Liver (tissue), 9 donors: ENCODE measurements around the gene ARHGEF7. TPM values are rescaled to one million over a fixed set of nuclear protein-coding genes. Genes with fewer than 3 reads are reported as not detected.
A peak's percentile ranks its signal among the peaks of the same experiment; 100 is the strongest.

Source experiments
- DNase-seq: peaks from one replicate; pipeline ENCODE4 v3.0.0-alpha.2; 2017; ENCODE audit warnings: low spot score
- H3K27ac ChIP-seq, 2 donors: one replicate each; pipeline ENCODE4 v1.7.0; 2013; ENCODE audit warnings: inconsistent platforms in 2 of 2, low read length in 2 of 2, control low read depth in 1 of 2, low read depth in 1 of 2, mild to moderate bottlenecking in 1 of 2
- H3K27me3 ChIP-seq, 4 donors: one replicate each; pipeline versions ENCODE4 v1.6.1 to v1.7.0; 2013; ENCODE audit warnings: low read length in 3 of 4, inconsistent platforms in 1 of 4, mild to moderate bottlenecking in 1 of 4, moderate library complexity in 1 of 4; ENCODE audit not compliant: control insufficient read depth in 4 of 4, insufficient read depth in 4 of 4
- H3K36me3 ChIP-seq, 4 donors: one replicate each; pipeline versions ENCODE4 v1.6.1 to v1.7.0; 2013; ENCODE audit warnings: low read length in 3 of 4, mild to moderate bottlenecking in 3 of 4, low read depth in 1 of 4, moderate library complexity in 1 of 4; ENCODE audit not compliant: control insufficient read depth in 4 of 4, insufficient read depth in 3 of 4
- H3K4me1 ChIP-seq, 4 donors: one replicate each; pipeline versions ENCODE4 v1.6.1 to v1.7.0; 2013; ENCODE audit warnings: low read length in 3 of 4, mild to moderate bottlenecking in 3 of 4, moderate library complexity in 1 of 4; ENCODE audit not compliant: control insufficient read depth in 4 of 4, insufficient read depth in 4 of 4
- H3K4me3 ChIP-seq, 3 donors: one replicate each; pipeline versions ENCODE4 v1.6.1 to v1.7.0; 2013; ENCODE audit warnings: low read length in 3 of 3, control low read depth in 1 of 3, low read depth in 1 of 3, mild to moderate bottlenecking in 1 of 3
- H3K9ac ChIP-seq, 2 donors: one replicate each; pipeline ENCODE4 v1.7.0; 2013; ENCODE audit warnings: low read length in 2 of 2, mild to moderate bottlenecking in 2 of 2, moderate library complexity in 2 of 2, control low read depth in 1 of 2, low read depth in 1 of 2
- H3K9me3 ChIP-seq, 4 donors: one replicate each; pipeline versions ENCODE4 v1.6.1 to v1.7.0; 2013; ENCODE audit warnings: low read length in 3 of 4; ENCODE audit not compliant: control insufficient read depth in 4 of 4
- ATF3 ChIP-seq: IDR thresholded peaks from 2 replicates; pipeline ENCODE4 v1.6.1; 2016; ENCODE audit warnings: antibody characterized with exemption
- CTCF ChIP-seq: fragments of 150-350 bp; IDR thresholded peaks from 2 replicates; pipeline ENCODE4 v1.5.1; 2017; ENCODE audit warnings: improper control_type of control experiment, low read depth, low read length; ENCODE audit not compliant: missing input control
- EGR1 ChIP-seq, 2 donors: IDR thresholded peaks; 2 replicates each; pipeline ENCODE4 v1.6.1; 2016 to 2018; ENCODE audit warnings: antibody characterized with exemption in 2 of 2, low read depth in 2 of 2
- FOXA1 ChIP-seq: IDR thresholded peaks from 2 replicates; pipeline ENCODE4 v1.6.1; 2016; ENCODE audit warnings: antibody characterized with exemption
- GABPA ChIP-seq, 2 donors: IDR thresholded peaks in 1 of 2; conservative IDR thresholded peaks in 1 of 2; 2 replicates each; pipeline ENCODE4 v1.6.1; 2016; ENCODE audit warnings: antibody characterized with exemption in 2 of 2, mild to moderate bottlenecking in 1 of 2, moderate library complexity in 1 of 2
- HNF4A ChIP-seq, 2 donors: conservative IDR thresholded peaks; 2 replicates each; pipeline ENCODE4 v1.6.1; 2016; ENCODE audit warnings: antibody characterized with exemption in 2 of 2, mild to moderate bottlenecking in 2 of 2
- HNF4G ChIP-seq: IDR thresholded peaks from 2 replicates; pipeline ENCODE4 v1.6.1; 2016; ENCODE audit warnings: antibody characterized with exemption
- JUND ChIP-seq, 2 donors: IDR thresholded peaks; 2 replicates each; pipeline ENCODE4 v1.6.1; 2016; ENCODE audit warnings: antibody characterized with exemption in 2 of 2
- MAX ChIP-seq: IDR thresholded peaks from 2 replicates; pipeline ENCODE4 v1.6.1; 2016; ENCODE audit warnings: antibody characterized with exemption
- NR2F2 ChIP-seq: IDR thresholded peaks from 2 replicates; pipeline ENCODE4 v1.6.1; 2016; ENCODE audit warnings: antibody characterized with exemption
- RAD21 ChIP-seq, 2 donors: IDR thresholded peaks; 2 replicates each; pipeline ENCODE4 v1.6.1; 2016; ENCODE audit warnings: antibody characterized with exemption in 2 of 2, mild to moderate bottlenecking in 2 of 2
- RXRA ChIP-seq, 2 donors: IDR thresholded peaks; 2 replicates each; pipeline ENCODE4 v1.6.1; 2017 to 2018; ENCODE audit warnings: antibody characterized with exemption in 2 of 2, mild to moderate bottlenecking in 1 of 2
- YY1 ChIP-seq: IDR thresholded peaks from 2 replicates; pipeline ENCODE4 v1.6.1; 2016; ENCODE audit warnings: antibody characterized with exemption, mild to moderate bottlenecking
- ZBTB33 ChIP-seq: IDR thresholded peaks from 2 replicates; pipeline ENCODE4 v1.6.1; 2016; ENCODE audit warnings: antibody characterized with exemption
- WGBS: extraction: QIAGEN DNeasy Blood & Tissue Kit; methylation state at CpG from one replicate; pipeline ENCODE4 v1.1.7; 2013; 5-methylcytosine and 5-hydroxymethylcytosine counted together
- polyA plus RNA-seq, 2 donors: library from polyadenylated mRNA; stranded (reverse) in 1 of 2; unstranded in 1 of 2; fragments of 200-250 nt in 1 of 2; fragments of >200 nt in 1 of 2; fragmentation: Nextera tagmentation in 1 of 2; extraction: Ambion mirVana in 1 of 2; gene quantifications; one replicate each; pipeline versions ENCODE4 v1.2.1 to v1.2.3, GENCODE V29; 2013 to 2015
- total RNA-seq, 2 donors: library from RNA; depleted of rRNA; stranded (reverse); fragments of >200 nt; gene quantifications; one replicate each; pipeline ENCODE4 v1.2.3, GENCODE V29; 2014
- donor health status: healthy.
- donor health status: healthy.
- donor health status: healthy.
- donor health status: healthy.
- donor health status: healthy.

ARHGEF7 gene
- total and polyA plus RNA-seq, 4 donors, result 10.3 to 37.5 (median 20.1) TPM

GRCh38 chr13:111215081-111216047 is 100.3 kb downstream of the ARHGEF7 start:
- Histone ChIP-seq H3K9me3 (no peaks in the 10 kb centered on the region), H3K27ac (no peak overlapping the region), H3K4me1 (peaks cover 8 to 45% (median 35%) of the 10 kb centered on the region in 4 donors), H3K36me3 (no peaks in the 10 kb centered on the region), H3K4me3 (no peak overlapping the region), H3K27me3 (no peaks in the 10 kb centered on the region), H3K9ac (no peak overlapping the region)
- TF ChIP-seq EGR1 (IDR thresholded peaks at IDR 0.05; ENCODE audit: low read depth in 2 of 2), result no peak
- no peak for TF ChIP-seq RXRA (IDR thresholded peaks at IDR 0.05)
- no peak for TF ChIP-seq JUND (IDR thresholded peaks at IDR 0.05)
- TF ChIP-seq GABPA (IDR thresholded peaks at IDR 0.05 in 1 of 2, conservative IDR thresholded peaks at IDR 0.05 in 1 of 2), result no peak
- TF ChIP-seq HNF4G, result no peak
- no peak for TF ChIP-seq NR2F2
- no peak for TF ChIP-seq ZBTB33
- TF ChIP-seq YY1, result no peak
- no peak for TF ChIP-seq FOXA1
- TF ChIP-seq RAD21 (IDR thresholded peaks at IDR 0.05), result no peak
- TF ChIP-seq MAX, result no peak
- no peak for TF ChIP-seq ATF3
- TF ChIP-seq HNF4A (conservative IDR thresholded peaks at IDR 0.05), result no peak
- no peak for DNase-seq
- WGBS, result 89% methylated on average over 19 of the region's 19 CpGs

GRCh38 chr13:111216166-111216960 is 101.3 kb downstream of the ARHGEF7 start:
- no peak for DNase-seq
- Histone ChIP-seq H3K4me1 (peaks cover 8 to 45% (median 35%) of the 10 kb centered on the region in 4 donors), H3K27me3 (no peaks in the 10 kb centered on the region), H3K27ac (peak overlapping the region in 1 of 2 donors; percentile 48), H3K9me3 (no peaks in the 10 kb centered on the region), H3K36me3 (peaks cover 0 to 4% (median 0%) of the 10 kb centered on the region in 4 donors), H3K4me3 (no peak overlapping the region), H3K9ac (no peak overlapping the region)
- TF ChIP-seq RXRA (IDR thresholded peaks at IDR 0.05) (no peak), CTCF (peak; percentile 28), RAD21 (IDR thresholded peaks at IDR 0.05) (peak; percentile 68 to 76)
- 90% methylated on average over 15 of the region's 15 CpGs for WGBS
